SK-N-SH (cell line): ENCODE measurements around the gene HYAL3. TPM values are rescaled to one million over a fixed set of nuclear protein-coding genes. Genes with fewer than 3 reads are reported as not detected.

ENCODE experiments used
- CTCF ChIA-PET: fragments of 300-600, 350-600 bp; formaldehyde crosslinking; extraction: SDS; loops from one replicate; lab custom pipeline; 2021; lab: Yijun Ruan, JAX
- POLR2A ChIA-PET: fragments of 350-600 bp; sonication (Branson Sonifier 250); formaldehyde crosslinking; extraction: SDS; loops from one replicate; lab custom pipeline; 2020; ENCODE audit warnings: antibody characterized with exemption, inconsistent platforms; lab: Yijun Ruan, JAX
- DNase-seq: peaks from one replicate; pipeline ENCODE4 v3.0.0; 2012
- H2AFZ ChIP-seq: fragments of 200-600 bp; sonication (generic); 2 replicates; pipeline ENCODE4 v1.8.1; 2016; ENCODE audit warnings: antibody characterized with exemption, mild to moderate bottlenecking, low read depth
- H3F3A ChIP-seq: fragments of 200-600 bp; sonication (generic); replicated peaks from 2 replicates; pipeline ENCODE3; 2016; ENCODE audit warnings: antibody characterized with exemption, mild to moderate bottlenecking; ENCODE audit not compliant: insufficient read depth
- H3K27ac ChIP-seq, 2 experiments: fragments of 200-500 bp in 1 of 2; fragments of 200-600 bp in 1 of 2; sonication (Bioruptor generic) in 1 of 2; sonication (generic), shearing (Covaris generic) in 1 of 2; 2 replicates each; pipeline versions ENCODE4 v1.5.1 to v1.6.1; 2014 to 2016; ENCODE audit warnings: low read depth in 2 of 2, inconsistent platforms in 1 of 2, low read length in 1 of 2, mild to moderate bottlenecking in 1 of 2, mixed read lengths in 1 of 2
- H3K27me3 ChIP-seq: fragments of 200-600 bp; sonication (generic), shearing (Covaris generic); 2 replicates; pipeline ENCODE4 v1.6.1; 2016; ENCODE audit warnings: mixed run types; ENCODE audit not compliant: insufficient read depth
- H3K36me3 ChIP-seq, 2 experiments: fragments of 200-500 bp in 1 of 2; fragments of 200-600 bp in 1 of 2; sonication (Bioruptor generic) in 1 of 2; sonication (generic) in 1 of 2; replicated peaks in 1 of 2; 2 replicates each; pipeline versions ENCODE3 to v1.5.1; 2014 to 2016; ENCODE audit warnings: low read length in 1 of 2, mild to moderate bottlenecking in 1 of 2; ENCODE audit not compliant: insufficient read depth in 2 of 2, control insufficient read depth in 1 of 2
- H3K4me1 ChIP-seq, 2 experiments: fragments of 200-500 bp in 1 of 2; fragments of 200-600 bp in 1 of 2; sonication (Bioruptor generic) in 1 of 2; sonication (generic), shearing (Covaris generic) in 1 of 2; 2 replicates each; pipeline versions ENCODE4 v1.5.1 to v1.6.1; 2014 to 2016; ENCODE audit warnings: low read depth in 1 of 2, low read length in 1 of 2, mixed run types in 1 of 2; ENCODE audit not compliant: insufficient read depth in 2 of 2, control insufficient read depth in 1 of 2
- H3K4me2 ChIP-seq: fragments of 200-600 bp; sonication (generic), shearing (Covaris generic); 2 replicates; pipeline ENCODE4 v1.6.1; 2017; ENCODE audit warnings: mixed run types
- H3K4me3 ChIP-seq, 2 experiments: fragments of 200-500 bp in 1 of 2; fragments of 200-600 bp in 1 of 2; sonication (Bioruptor generic) in 1 of 2; sonication (generic), shearing (Covaris generic) in 1 of 2; 2 replicates each; pipeline versions ENCODE4 v1.5.1 to v1.8.1; 2014 to 2016; ENCODE audit warnings: low read depth in 2 of 2, inconsistent platforms in 1 of 2, low read length in 1 of 2, mild to moderate bottlenecking in 1 of 2, mixed read lengths in 1 of 2, moderate library complexity in 1 of 2
- H3K79me2 ChIP-seq: fragments of 200-600 bp; sonication (generic); 2 replicates; pipeline ENCODE4 v1.8.1; 2017; ENCODE audit warnings: mild to moderate bottlenecking; ENCODE audit not compliant: insufficient read depth
- H3K9ac ChIP-seq: fragments of 200-600 bp; sonication (generic); 2 replicates; pipeline ENCODE4 v1.6.1; 2017; ENCODE audit warnings: mixed run types
- H3K9me2 ChIP-seq: fragments of 200-600 bp; sonication (generic); 2 replicates; pipeline ENCODE4 v1.6.1; 2017; ENCODE audit warnings: mixed run types
- H3K9me3 ChIP-seq: fragments of 200-600 bp; sonication (generic); 2 replicates; pipeline ENCODE4 v1.6.1; 2017; ENCODE audit warnings: mixed run types, mild to moderate bottlenecking, moderate library complexity
- H4K20me1 ChIP-seq: fragments of 200-600 bp; sonication (generic); 2 replicates; pipeline ENCODE4 v1.6.1; 2017; ENCODE audit warnings: mild to moderate bottlenecking, mixed run types; ENCODE audit not compliant: insufficient read depth
- CHD2 ChIP-seq: fragments of 150-350 bp; IDR thresholded peaks from 2 replicates; pipeline ENCODE4 v1.6.1; 2018; ENCODE audit warnings: low read length; ENCODE audit not compliant: partially characterized antibody
- ELF1 ChIP-seq: IDR thresholded peaks from 2 replicates; pipeline ENCODE4 v1.4.0; 2012
- EP300 ChIP-seq, 2 experiments: IDR thresholded peaks; 2 replicates each; pipeline versions ENCODE4 v1.4.0 to v1.6.1; 2012; ENCODE audit warnings: borderline replicate concordance in 1 of 2, low read depth in 1 of 2, low read length in 1 of 2
- EZH2phosphoT487 ChIP-seq: fragments of 200-600 bp; sonication (generic); IDR thresholded peaks from 2 replicates; pipeline ENCODE4 v1.6.1; 2017; ENCODE audit warnings: low read depth, mixed run types, mild to moderate bottlenecking, antibody characterized with exemption, moderate library complexity, borderline replicate concordance
- FOSL2 ChIP-seq: IDR thresholded peaks from 2 replicates; pipeline ENCODE4 v1.4.0; 2012; ENCODE audit warnings: low read depth, mild to moderate bottlenecking, moderate library complexity, borderline replicate concordance
- FOXJ3 ChIP-seq: sonication (generic); formaldehyde crosslinking; IDR thresholded peaks from 2 replicates; pipeline ENCODE4 v1.5.1; 2020; ENCODE audit warnings: mild to moderate bottlenecking, missing genetic modification reagents
- FOXM1 ChIP-seq: IDR thresholded peaks from 2 replicates; pipeline ENCODE4 v1.4.0; 2012; ENCODE audit warnings: low read depth, mild to moderate bottlenecking
- GABPA ChIP-seq: IDR thresholded peaks from 2 replicates; pipeline ENCODE4 v1.4.0; 2012; ENCODE audit warnings: low read depth, mild to moderate bottlenecking
- GATA2 ChIP-seq: sonication (generic); formaldehyde crosslinking; IDR thresholded peaks from 2 replicates; pipeline ENCODE4 v1.5.0; 2020; ENCODE audit warnings: mild to moderate bottlenecking, missing genetic modification reagents
- JUND ChIP-seq: IDR thresholded peaks from 2 replicates; pipeline ENCODE4 v1.4.0; 2012
- MEF2A ChIP-seq: IDR thresholded peaks from 2 replicates; pipeline ENCODE4 v1.4.0; 2012; ENCODE audit warnings: low read depth, borderline replicate concordance
- MXI1 ChIP-seq: IDR thresholded peaks from 2 replicates; pipeline ENCODE4 v1.6.1; 2012; ENCODE audit warnings: mild to moderate bottlenecking, low read depth, low read length, improper control_type of control experiment
- NRF1 ChIP-seq: IDR thresholded peaks from 2 replicates; pipeline ENCODE4 v1.6.1; 2012; ENCODE audit warnings: low read depth, mild to moderate bottlenecking, low read length
- POLR2AphosphoS5 ChIP-seq: IDR thresholded peaks from 2 replicates; pipeline ENCODE4 v1.6.1; 2012; ENCODE audit warnings: low read depth, low read length
- RAD21 ChIP-seq: IDR thresholded peaks from 2 replicates; pipeline ENCODE4 v1.6.1; 2012; ENCODE audit warnings: mild to moderate bottlenecking, low read length
- RCOR1 ChIP-seq: fragments of 150-350 bp; IDR thresholded peaks from 2 replicates; pipeline ENCODE4 v1.6.1; 2017; ENCODE audit warnings: antibody characterized with exemption, low read length
- RFX5 ChIP-seq: IDR thresholded peaks from 2 replicates; pipeline ENCODE4 v1.6.1; 2012; ENCODE audit warnings: mild to moderate bottlenecking, improper control_type of control experiment, low read length
- RXRA ChIP-seq: IDR thresholded peaks from 2 replicates; pipeline ENCODE4 v1.4.0; 2012; ENCODE audit warnings: low read depth, mild to moderate bottlenecking, borderline replicate concordance
- SIN3A ChIP-seq: IDR thresholded peaks from 2 replicates; pipeline ENCODE4 v1.6.1; 2012; ENCODE audit warnings: low read depth, mild to moderate bottlenecking, low read length, moderate library complexity, borderline replicate concordance
- SMC3 ChIP-seq: IDR thresholded peaks from 2 replicates; pipeline ENCODE4 v1.6.1; 2012; ENCODE audit warnings: low read depth, low read length, improper control_type of control experiment
- TEAD4 ChIP-seq: IDR thresholded peaks from 2 replicates; pipeline ENCODE4 v1.4.0; 2012; ENCODE audit warnings: mild to moderate bottlenecking, borderline replicate concordance; ENCODE audit not compliant: insufficient read depth
- YY1 ChIP-seq: IDR thresholded peaks from 2 replicates; pipeline ENCODE4 v1.4.0; 2012; ENCODE audit warnings: low read depth, mild to moderate bottlenecking
- WGBS: methylation state at CpG from one replicate; pipeline ENCODE4 v1.1.6; 2017; ENCODE audit warnings: low lambda C conversion rate; 5-methylcytosine and 5-hydroxymethylcytosine counted together
- polyA plus RNA-seq, 3 experiments: library from polyadenylated mRNA; depleted of rRNA; stranded (reverse); fragments of >200 nt; gene quantifications; 2 replicates each; pipeline ENCODE4 v1.2.3, GENCODE V29; 2012
- TF ChIP-seq, protein P1 (sequence below): IDR thresholded peaks from 2 replicates; pipeline ENCODE4 v1.4.0; 2012; ENCODE audit warnings: low read depth, borderline replicate concordance
- TF ChIP-seq, protein P2 (sequence below): fragments of 150-350 bp; IDR thresholded peaks from 2 replicates; pipeline ENCODE4 v1.6.1; 2017; ENCODE audit warnings: antibody characterized with exemption, low read length, low read depth, borderline replicate concordance
- TF ChIP-seq, protein P3 (sequence below): IDR thresholded peaks from 2 replicates; pipeline ENCODE4 v1.6.1; 2012; ENCODE audit warnings: mild to moderate bottlenecking, low read depth, low read length, moderate library complexity
- TF ChIP-seq, protein P4 (sequence below): IDR thresholded peaks from 2 replicates; pipeline ENCODE4 v1.4.0; 2012; ENCODE audit warnings: low read depth, borderline replicate concordance

The HYAL3 gene
- polyA plus RNA-seq, 1 of the 3 experiments (the other 2 are of a cell fraction): 7.8 TPM

DNA sequence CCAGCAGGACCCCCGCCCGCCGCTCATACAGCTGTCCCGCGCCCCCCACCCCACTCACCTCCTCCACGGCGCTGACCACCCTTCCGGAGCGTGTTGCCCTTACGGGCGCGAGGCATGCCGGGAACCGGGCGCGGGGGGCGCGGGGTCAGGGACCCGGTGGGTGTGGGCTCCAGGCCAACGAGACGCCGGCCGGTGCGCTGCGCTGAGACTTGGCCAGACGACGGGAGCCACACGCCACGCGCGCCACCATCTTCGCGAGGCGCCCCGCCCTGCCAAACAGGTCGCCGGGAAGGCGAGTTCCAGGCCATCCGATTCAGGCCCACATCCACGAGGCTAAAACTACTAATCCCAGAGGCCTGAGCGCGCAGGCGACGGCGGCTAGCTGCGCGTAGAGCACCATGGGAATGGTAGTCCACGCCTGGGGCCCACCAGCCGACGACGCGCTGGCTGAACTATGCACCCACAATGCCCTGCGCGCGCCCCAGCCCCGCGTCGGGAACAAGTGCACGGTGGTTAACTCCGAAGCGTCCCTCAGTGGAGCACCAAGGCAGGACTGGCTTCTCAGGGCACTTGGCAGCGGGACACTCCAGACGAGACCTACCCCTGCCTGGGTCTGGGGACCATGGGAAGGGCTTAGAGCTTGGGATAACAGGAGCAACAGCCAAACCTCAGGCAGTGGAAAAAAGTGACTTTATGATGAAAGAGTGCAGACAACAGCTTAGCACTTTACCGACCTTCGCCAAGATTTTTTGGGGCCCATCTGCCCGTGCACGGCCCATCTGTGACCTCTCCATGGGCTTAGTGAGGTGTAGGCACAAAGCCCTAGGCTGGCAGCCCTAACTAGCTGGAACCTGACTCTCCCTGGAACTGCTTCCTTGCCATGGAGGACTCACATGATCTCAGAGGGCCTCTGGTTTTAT, 6.8 kb downstream of the HYAL3 start, which contains the start of gene IFRD2:
TSS of gene IFRD2 (minus strand) at position 271 of the 920 bp plus-strand sequence. CDS start at position 116, 155 bp downstream.
- H3K27me3 ChIP-seq: no peaks in the 10 kb centered on the region
- peak within 1 kb of the TSS; percentile 100 for H3K4me2 ChIP-seq
- WGBS: 2% methylated on average over 27 of the region's 67 CpGs
- H3K4me1 ChIP-seq: peaks cover 3 to 16% of the 10 kb centered on the region in 2 experiments; a peak in 2 of 4 replicates
- H3F3A ChIP-seq: no peaks in the 10 kb centered on the region
- peak within 1 kb of the TSS; percentile 69 for H3K27ac ChIP-seq
- no peaks in the 10 kb centered on the region for H4K20me1 ChIP-seq
- H3K9ac ChIP-seq: peak within 1 kb of the TSS; percentile 90
- H3K9me3 ChIP-seq: no peaks in the 10 kb centered on the region
- peaks cover 20% of the 10 kb centered on the region for H3K79me2 ChIP-seq
- peak within 1 kb of the TSS; percentile 76; the same call in 1 of the 2 replicates for H2AFZ ChIP-seq
- no peaks in the 10 kb centered on the region for H3K9me2 ChIP-seq
- peak within 1 kb of the TSS; percentile 84 to 96 for H3K4me3 ChIP-seq
- ChIA-PET CTCF (interaction anchor here (0.9 to 2.2 kb wide), 10 partner anchors 18 to 98 kb away, joined by 3 to 7 read pairs (median 5); partner anchors contain the start of gene HYAL2), POLR2A (interaction anchor here (0.6 to 2.0 kb wide), 4 partner anchors 29 to 1210 kb away, joined by 3 to 6 read pairs (median 3); no protein-coding TSS in a partner anchor)
- H3K36me3 ChIP-seq: peaks cover 3 to 33% of the 10 kb centered on the region in 2 experiments
- DNase-seq: peak; percentile 95
- TF ChIP-seq GATA2 (no peak), FOXJ3 (CRISPR knock-in tag) (no peak), FOXM1 (no peak), POLR2AphosphoS5 (peak; percentile 86), MXI1 (peak; percentile 72), CHD2 (peak; percentile 98), JUND (no peak), RAD21 (no peak), ELF1 (peak; percentile 57), EZH2phosphoT487 (no peak), YY1 (peak; percentile 91), FOSL2 (no peak), RXRA (no peak), RCOR1 (peak; percentile 30), SIN3A (peak; percentile 85; the same call in 1 of the 2 replicates), MEF2A (no peak), RFX5 (no peak), TEAD4 (no peak), NRF1 (peak; percentile 55), SMC3 (no peak), GABPA (peak; percentile 49; the same call in 1 of the 2 replicates), EP300 (IDR thresholded peaks at IDR 0.05; ENCODE audit: borderline replicate concordance in 1 of 2, low read depth in 1 of 2, low read length in 1 of 2) (no peak)
- TF ChIP-seq, protein P1, sequence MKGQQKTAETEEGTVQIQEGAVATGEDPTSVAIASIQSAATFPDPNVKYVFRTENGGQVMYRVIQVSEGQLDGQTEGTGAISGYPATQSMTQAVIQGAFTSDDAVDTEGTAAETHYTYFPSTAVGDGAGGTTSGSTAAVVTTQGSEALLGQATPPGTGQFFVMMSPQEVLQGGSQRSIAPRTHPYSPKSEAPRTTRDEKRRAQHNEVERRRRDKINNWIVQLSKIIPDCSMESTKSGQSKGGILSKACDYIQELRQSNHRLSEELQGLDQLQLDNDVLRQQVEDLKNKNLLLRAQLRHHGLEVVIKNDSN: no peak
- TF ChIP-seq, protein P2, sequence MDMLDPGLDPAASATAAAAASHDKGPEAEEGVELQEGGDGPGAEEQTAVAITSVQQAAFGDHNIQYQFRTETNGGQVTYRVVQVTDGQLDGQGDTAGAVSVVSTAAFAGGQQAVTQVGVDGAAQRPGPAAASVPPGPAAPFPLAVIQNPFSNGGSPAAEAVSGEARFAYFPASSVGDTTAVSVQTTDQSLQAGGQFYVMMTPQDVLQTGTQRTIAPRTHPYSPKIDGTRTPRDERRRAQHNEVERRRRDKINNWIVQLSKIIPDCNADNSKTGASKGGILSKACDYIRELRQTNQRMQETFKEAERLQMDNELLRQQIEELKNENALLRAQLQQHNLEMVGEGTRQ: no peak
- TF ChIP-seq, protein P3, sequence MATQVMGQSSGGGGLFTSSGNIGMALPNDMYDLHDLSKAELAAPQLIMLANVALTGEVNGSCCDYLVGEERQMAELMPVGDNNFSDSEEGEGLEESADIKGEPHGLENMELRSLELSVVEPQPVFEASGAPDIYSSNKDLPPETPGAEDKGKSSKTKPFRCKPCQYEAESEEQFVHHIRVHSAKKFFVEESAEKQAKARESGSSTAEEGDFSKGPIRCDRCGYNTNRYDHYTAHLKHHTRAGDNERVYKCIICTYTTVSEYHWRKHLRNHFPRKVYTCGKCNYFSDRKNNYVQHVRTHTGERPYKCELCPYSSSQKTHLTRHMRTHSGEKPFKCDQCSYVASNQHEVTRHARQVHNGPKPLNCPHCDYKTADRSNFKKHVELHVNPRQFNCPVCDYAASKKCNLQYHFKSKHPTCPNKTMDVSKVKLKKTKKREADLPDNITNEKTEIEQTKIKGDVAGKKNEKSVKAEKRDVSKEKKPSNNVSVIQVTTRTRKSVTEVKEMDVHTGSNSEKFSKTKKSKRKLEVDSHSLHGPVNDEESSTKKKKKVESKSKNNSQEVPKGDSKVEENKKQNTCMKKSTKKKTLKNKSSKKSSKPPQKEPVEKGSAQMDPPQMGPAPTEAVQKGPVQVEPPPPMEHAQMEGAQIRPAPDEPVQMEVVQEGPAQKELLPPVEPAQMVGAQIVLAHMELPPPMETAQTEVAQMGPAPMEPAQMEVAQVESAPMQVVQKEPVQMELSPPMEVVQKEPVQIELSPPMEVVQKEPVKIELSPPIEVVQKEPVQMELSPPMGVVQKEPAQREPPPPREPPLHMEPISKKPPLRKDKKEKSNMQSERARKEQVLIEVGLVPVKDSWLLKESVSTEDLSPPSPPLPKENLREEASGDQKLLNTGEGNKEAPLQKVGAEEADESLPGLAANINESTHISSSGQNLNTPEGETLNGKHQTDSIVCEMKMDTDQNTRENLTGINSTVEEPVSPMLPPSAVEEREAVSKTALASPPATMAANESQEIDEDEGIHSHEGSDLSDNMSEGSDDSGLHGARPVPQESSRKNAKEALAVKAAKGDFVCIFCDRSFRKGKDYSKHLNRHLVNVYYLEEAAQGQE: no peak
- TF ChIP-seq, protein P4, sequence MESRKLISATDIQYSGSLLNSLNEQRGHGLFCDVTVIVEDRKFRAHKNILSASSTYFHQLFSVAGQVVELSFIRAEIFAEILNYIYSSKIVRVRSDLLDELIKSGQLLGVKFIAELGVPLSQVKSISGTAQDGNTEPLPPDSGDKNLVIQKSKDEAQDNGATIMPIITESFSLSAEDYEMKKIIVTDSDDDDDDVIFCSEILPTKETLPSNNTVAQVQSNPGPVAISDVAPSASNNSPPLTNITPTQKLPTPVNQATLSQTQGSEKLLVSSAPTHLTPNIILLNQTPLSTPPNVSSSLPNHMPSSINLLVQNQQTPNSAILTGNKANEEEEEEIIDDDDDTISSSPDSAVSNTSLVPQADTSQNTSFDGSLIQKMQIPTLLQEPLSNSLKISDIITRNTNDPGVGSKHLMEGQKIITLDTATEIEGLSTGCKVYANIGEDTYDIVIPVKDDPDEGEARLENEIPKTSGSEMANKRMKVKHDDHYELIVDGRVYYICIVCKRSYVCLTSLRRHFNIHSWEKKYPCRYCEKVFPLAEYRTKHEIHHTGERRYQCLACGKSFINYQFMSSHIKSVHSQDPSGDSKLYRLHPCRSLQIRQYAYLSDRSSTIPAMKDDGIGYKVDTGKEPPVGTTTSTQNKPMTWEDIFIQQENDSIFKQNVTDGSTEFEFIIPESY: peak; percentile 90
